ENCODE data around the gene FAM163A.

The FAM163A gene

GRCh38 chr1:179753061-179753460 lies 10.0 kb downstream of the FAM163A start:
- DNase-seq = no peak

DNA sequence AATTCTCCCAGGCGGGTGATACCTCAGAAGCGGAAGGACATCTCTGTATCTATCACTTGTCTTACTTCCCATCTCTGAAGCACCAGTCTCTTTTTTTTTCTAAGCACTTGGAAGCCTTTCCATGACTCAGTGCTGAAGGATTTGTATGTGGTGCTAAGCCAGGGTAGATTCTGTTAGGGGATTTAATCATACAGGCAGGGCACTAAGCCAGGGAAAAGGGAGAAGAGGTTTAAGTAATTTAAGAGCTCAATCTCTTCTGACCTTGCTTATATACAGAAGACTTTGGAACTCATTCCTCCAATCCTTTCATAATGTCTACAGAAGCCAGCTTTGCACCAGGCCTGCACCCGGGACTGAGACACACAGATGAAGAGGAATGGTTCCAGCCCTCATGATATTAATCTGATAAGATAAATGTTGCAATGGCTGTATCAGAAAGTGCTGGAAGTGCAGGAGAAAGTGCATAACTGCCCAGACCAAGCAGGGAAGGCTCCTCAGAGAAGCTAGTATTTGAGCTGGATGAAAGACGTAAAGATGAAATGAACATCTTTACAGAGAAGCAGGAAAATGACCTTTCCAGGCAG lies 11.0 kb downstream of the FAM163A start:
- no peak for DNase-seq

GRCh38 chr1:179757933-179758332 lies 14.8 kb downstream of the FAM163A start:
- DNase-seq = no peak

- no peak for DNase-seq
These were observed 17.4 kb downstream of the FAM163A start for GRCh38 chr1:179760521-179760920.

- DNase-seq = no peak
These were observed 18.2 kb downstream of the FAM163A start for GRCh38 chr1:179761296-179761695.

DNA sequence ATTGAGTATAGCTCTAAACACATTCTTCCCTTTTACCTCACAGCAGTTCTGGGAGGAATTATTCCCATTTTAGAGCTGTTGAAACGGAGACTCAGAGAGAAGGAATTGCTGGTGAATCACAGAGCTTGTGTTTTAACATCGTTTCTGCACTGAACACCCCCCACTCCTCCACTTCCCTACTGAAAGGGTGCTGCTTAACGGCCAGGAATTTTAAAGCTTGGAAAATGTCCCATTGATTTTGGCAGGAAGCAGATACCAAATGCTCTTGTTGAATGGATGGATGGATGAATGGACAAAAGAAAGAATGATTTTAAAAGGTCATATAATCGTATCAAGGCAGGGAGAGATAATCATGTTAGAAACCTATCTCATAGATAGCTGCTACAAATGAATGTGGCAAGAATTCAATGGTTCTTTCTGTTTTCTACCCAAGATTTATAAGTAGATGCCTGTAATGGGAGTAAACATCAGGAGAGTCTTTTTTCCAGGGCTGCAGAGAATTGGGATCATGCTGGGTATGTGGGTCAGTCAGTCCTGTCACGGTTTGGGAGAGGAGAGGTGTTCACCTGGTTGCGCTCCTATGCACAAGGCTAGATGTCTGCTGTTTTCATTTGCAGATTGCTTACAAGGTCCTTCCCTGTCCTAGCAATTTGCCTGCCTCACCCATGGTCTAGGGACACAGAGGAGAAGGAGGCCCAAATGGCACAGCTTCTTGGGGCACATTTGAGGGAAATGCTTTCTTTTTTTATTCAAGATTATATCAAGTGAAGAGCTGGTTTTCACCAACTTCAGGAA lies 19.0 kb downstream of the FAM163A start:
- no peak for DNase-seq

DNA sequence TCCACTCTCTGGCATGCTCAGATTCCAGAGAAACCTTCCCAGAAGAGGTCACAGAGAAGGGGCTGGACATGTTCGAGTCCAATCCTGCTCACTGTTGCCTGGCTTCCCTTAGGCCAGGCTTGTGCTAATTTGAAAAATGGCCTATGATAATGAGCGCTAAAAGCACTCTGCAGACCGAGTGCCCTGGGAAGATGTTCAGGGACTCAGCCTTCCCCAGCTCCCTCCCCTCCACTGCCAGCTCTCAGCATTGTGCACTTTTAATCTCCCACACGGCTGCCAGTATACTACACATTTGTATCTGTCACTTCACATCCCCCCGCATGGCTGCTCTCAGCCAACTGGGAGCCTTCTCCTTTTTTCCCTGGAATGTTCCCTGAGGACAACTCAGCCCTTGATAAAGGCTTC lies 24.1 kb downstream of the FAM163A start:
- DNase-seq = no peak

- DNase-seq = no peak
These were observed 24.9 kb downstream of the FAM163A start for GRCh38 chr1:179767996-179768395.

GRCh38 chr1:179770887-179771502 lies 27.9 kb downstream of the FAM163A start:
- DNase-seq = peak in 1 of 2 experiments; percentile 24

DNA sequence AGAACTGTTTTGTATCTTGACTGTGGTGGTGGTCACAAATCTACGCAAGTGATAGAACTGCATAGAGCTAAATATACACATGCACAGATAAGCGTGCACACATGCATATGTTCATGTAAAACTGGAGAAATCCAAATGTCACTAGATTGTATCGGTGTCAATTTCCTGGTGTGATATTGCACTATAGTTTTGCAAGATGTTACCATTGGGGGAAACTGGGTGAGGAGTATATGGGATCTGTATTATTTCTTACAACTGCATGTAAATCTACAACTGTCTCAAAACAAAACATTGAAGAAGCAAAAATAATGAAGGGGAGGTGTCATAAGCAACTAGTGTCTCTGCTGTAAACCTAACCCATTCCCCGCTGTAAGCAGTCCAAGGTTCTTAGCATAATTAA lies 30.2 kb downstream of the FAM163A start:
- DNase-seq = no peak

- DNase-seq = no peak
These were observed 30.9 kb downstream of the FAM163A start for GRCh38 chr1:179774000-179774399.

DNA sequence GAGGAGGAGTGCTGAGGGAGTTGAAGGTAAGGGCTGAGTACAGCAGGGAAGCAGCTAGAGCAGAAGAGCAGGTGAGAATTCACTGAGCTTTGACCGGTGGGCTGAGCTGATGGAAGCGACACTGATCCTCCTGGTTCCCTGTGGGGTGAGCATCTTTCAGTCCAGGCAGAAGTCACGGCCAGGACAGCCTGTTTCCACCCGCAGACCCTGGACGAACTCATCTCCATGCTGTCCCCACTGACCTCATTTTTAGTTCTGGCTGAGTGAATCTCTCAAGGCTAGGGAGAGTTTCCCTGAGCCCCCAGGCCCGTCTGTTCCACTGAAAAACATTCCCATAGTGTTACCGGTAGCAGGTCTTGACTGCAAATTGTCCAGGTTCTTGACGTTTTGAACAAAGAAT lies 31.5 kb downstream of the FAM163A start:
- DNase-seq = no peak

- DNase-seq = no peak
These were observed 31.9 kb downstream of the FAM163A start for GRCh38 chr1:179775009-179775408.

GRCh38 chr1:179776831-179777230 lies 33.7 kb downstream of the FAM163A start:
- DNase-seq = no peak

DNA sequence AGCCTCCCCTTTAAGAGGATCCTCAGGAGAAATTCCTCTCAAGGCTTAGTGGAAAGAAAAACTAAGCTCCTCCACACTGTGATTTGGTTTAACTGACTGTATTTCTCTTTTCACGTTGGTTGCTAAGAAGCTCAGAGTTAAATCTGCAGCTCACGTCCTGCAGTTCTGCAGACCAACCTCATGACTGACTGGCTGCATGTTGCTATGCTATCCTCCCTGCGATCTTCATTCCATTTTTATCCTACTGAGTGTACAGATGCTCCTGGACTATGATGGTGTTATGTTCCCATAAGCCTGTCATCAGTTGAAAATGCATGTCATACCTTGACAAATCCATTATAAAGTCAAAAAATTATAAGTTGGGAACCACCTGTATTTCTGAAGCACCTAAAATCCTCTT lies 34.6 kb downstream of the FAM163A start:
- no peak for DNase-seq

GRCh38 chr1:179779645-179780272 lies 36.7 kb downstream of the FAM163A start:
- no peak for DNase-seq

GRCh38 chr1:179781962-179782361 lies 38.9 kb downstream of the FAM163A start:
- DNase-seq = no peak

- DNase-seq = no peak
These were observed 41.9 kb downstream of the FAM163A start for GRCh38 chr1:179785031-179785431.

DNA sequence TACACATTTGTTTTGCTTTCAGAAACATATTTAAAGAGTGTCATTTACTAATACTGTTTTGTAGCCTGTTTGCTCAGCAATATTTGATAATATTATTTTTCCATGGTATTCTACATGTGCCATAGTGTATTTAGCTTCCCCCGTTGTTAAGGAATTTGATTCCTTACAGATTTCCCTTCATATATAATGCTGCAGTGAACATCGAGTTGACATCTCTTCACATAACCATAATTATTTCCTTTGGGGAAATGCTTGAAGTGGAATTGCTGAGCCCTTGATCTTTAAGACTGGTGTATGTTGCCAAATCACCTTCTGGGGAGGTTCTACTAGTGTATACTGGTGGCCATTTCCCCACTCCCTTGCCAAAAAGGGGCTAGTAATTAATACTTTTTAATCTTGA lies 42.6 kb downstream of the FAM163A start:
- DNase-seq = no peak

DNA sequence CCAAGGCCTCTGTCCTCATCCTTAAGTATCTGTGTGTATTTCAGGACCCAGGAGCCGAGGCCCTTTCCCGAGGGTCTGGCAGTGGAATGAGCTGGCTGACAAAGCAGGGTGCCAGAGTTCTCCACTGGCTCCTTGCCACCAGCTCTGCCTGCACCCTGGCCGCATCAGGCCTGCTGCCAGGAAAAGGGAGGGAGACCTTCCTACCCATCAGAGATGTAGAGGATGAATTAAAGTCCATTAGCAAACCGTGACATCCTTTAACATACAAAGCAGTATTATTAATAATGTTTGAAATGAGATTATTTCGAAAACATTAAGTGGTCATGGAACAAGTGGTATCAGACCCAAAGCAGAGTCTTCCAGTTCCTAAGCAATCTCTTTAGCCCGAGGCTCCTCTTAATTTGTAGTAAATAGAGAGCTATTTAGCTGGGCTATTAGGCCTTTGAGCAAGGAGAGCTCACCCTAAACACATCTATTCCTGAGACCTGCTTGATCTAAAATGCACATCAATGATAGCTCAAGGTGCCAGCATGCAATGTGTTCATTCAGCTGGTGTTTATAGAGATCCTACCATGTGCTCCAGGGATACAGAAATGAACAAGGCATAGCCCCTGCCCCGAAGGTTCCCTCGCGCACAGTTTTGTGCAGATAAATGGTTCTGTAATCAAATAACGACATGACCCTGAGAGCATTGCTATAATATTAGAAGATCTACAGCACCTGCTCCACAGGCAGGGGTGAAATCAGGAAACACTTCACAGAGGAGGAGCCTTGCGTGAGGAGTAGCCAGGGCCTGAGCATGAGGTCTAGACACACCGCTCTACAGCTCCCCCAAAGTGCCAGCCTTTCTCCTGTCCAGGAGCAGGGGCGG lies 44.0 kb downstream of the FAM163A start:
- DNase-seq = no peak

GRCh38 chr1:179788259-179788658 lies 45.2 kb downstream of the FAM163A start:
- DNase-seq = no peak

GRCh38 chr1:179793281-179793680 lies 50.2 kb downstream of the FAM163A start:
- DNase-seq = no peak

DNA sequence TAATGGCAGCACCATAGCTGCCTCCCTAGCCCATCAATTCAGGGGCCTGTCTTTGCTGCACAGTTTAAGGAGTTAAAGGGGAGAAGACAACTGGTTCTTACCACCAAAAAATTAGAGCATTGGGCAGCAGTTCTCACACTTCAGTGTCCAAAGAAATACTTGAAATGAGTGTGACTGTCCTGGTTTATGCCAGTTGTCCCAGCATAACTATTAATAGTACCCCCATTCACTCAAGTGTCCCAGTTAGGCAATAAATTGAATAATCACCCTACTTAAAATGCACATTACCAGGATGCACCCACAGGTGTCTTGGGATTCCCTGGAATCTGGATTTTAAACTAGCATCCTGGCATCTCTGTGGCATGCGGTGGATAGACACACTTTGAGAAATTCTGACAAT lies 51.1 kb downstream of the FAM163A start:
- DNase-seq = no peak

Measured in NCI-H526 (cell line).